GM12875 (cell line): Measurements from ENCODE around the gene RNF141.

Experiments
- H3K4me3 ChIP-seq: one replicate; pipeline ENCODE4 v1.5.1; 2011; ENCODE audit warnings: low read depth, low read length, control low read depth
- TF ChIP-seq, protein P1 (sequence below): IDR thresholded peaks from 2 replicates; pipeline ENCODE4 v1.5.1; 2011; ENCODE audit warnings: low read depth, mild to moderate bottlenecking, control low read depth, inconsistent platforms, low read length, moderate library complexity, borderline replicate concordance; ENCODE audit not compliant: insufficient read depth

Gene RNF141

DNA sequence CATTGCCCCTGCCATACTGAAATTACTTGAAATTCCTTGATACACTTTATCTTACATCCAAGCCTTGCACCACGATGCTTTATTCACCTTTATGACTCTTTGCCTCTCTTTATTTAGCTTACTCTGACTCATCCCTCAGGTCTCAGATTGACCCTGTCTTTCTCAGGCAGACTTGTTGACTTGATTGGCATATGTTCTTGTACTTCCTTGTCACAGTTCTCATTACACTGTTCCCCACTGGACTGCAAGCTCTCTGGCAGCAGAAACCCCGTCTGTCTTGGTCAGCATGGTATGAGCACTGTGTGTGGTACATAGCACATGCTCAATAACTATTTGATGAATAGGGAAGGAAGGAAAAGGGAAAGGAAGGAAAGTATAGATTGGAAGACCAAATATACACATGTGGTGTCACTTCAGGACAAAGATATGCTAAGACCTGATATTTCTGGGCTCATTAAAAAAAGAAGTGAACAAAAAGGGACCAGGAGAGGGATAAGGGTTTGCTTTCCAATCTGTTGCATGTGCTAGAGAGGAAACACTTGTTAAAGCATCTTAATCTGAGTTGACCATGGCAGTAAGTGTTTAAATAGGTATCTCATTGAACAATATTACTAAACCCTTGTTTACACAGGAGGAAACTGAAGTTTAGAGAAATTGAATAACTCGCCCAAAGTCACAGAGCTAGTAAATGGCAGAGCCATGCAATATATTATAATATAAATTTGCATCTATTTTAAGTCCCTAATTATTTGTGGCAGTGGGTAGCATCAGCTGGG, 20.2 kb upstream of the RNF141 start:
- no peak overlapping the region for H3K4me3 ChIP-seq
- TF ChIP-seq, protein P1, sequence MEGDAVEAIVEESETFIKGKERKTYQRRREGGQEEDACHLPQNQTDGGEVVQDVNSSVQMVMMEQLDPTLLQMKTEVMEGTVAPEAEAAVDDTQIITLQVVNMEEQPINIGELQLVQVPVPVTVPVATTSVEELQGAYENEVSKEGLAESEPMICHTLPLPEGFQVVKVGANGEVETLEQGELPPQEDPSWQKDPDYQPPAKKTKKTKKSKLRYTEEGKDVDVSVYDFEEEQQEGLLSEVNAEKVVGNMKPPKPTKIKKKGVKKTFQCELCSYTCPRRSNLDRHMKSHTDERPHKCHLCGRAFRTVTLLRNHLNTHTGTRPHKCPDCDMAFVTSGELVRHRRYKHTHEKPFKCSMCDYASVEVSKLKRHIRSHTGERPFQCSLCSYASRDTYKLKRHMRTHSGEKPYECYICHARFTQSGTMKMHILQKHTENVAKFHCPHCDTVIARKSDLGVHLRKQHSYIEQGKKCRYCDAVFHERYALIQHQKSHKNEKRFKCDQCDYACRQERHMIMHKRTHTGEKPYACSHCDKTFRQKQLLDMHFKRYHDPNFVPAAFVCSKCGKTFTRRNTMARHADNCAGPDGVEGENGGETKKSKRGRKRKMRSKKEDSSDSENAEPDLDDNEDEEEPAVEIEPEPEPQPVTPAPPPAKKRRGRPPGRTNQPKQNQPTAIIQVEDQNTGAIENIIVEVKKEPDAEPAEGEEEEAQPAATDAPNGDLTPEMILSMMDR, result no peak

DNA sequence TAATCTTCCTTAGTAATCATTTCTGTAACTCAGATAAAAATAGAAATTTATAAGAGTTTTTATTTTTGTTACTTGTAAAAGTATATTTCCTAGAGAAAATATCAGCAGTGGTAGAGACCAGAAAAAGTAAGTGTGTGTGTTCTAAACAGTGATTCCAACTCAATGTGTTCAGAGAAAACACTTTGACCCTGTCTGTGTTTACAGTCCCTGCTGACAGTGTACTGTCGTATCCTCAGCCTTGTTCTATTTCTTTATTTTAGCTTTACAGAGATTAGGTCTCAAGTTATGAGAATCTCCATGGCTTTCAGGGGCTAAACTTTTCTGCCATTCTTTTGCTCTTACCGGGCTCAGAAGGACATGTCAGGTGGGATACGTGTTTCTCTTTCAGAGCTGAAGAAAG, 17.3 kb upstream of the RNF141 start:
- TF ChIP-seq, protein P1, result no peak

DNA sequence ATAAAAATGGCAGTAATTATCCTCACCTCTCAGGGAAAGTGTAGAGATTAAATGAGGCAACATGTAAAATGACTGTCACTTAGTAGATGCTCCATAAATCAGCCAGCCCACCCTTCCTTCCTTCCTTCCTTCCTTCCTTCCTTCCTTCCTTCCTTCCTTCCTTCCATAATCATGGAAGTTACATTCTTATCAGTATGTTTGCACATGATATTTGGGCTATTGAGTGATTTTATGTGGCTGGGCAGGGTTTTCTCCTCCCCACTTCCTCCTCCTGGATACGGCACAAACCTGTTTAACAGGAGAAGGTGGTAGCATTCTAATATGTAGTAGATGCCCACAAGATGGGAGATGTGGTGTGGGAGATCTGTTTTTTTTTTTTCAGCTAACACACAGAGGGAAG, 15.6 kb upstream of the RNF141 start:
- H3K4me3 ChIP-seq, result no peak overlapping the region
- TF ChIP-seq, protein P1, result no peak

More for the DNA sequence above, 17.3 kb upstream of the RNF141 start:
- H3K4me3 ChIP-seq, result no peak overlapping the region

DNA sequence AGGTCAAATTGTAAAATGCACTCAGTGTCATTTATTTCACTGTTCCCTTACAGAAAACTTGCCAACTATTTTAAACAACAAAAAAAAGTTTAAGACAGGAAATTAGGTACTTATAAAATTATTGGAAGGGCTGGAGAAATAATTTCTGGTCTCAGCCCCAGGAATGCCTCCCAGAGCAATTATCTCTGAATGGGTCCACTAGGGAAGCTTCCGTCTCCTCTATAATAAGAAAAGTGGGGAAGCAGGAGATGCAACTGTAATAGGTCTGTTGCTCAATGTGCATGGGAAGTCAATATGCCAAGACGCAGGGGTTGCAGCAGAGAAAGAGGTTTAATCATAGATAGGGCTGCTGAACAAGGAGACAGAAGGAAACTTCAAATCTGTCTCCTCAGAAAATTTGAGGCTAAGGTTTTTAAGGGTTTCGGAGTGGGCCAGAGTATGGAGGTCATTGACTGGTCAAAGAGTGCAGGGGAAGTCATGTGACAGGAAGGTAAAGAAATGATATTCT, 10.9 kb upstream of the RNF141 start:
- TF ChIP-seq, protein P1, result no peak
- H3K4me3 ChIP-seq, result no peak overlapping the region

DNA sequence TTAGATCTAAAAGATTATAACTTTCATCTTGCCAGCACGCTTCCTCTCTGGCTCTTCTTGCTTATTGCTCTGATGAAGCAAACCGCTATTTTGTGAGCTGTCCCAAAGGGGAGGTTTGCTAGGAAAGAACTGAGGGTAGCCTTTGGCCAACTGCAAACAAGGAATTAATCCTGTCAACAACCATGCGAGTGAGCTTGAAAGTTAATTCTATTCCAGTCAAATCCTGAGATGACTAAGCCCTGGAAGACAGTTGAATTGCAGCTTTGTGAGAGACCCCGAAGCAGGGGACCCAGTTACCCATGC, 10.3 kb upstream of the RNF141 start:
- H3K4me3 ChIP-seq, result no peak overlapping the region
- TF ChIP-seq, protein P1, result no peak

DNA sequence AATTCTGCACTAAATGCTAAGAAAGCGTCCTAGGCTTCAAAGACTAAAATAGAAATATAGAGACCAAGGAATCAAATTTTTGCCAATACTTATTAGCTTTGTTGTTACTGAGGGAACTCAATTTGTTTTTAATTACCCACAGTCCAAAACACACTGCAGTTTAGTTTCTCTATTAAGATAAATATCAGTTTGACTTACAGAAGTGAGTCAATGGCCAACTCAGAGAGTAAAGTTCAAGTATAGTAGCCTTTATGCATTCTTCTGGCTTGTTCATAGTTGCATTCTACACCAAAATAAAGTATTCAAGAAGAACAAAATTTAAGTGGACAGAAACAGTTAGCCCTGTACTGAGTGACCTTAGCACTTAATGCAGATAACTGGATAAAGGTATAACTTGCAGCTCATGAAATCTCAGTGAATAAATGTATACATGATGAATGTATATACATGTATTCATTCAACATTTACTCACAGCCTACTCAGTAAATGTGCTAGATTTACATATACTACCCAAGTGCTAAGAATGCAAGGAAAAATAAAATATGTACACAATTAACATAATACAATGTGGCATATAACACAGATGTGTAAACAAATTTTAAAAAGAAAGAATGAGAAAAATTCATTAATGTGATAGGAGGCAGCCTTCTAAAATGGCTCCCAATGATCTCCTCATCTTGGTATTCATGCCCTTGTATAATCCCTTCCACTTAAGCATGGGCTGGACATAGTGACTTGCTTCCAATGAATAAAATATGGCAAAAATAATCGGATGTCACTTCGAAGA, 9.7 kb upstream of the RNF141 start:
- TF ChIP-seq, protein P1, result no peak
- no peak overlapping the region for H3K4me3 ChIP-seq
